C1 segment of cervical spinal cord (tissue), 14 donors: ENCODE results near the gene C1GALT1.
"Not testable (repeated sequence)": the region's sequence is repeated elsewhere in the genome, so short reads cannot be mapped to it uniquely, and the experiment has no call there.

Source experiments
- DNase-seq, 14 donors: peaks; one replicate each; lab custom pipeline; 2025; lab: John Stamatoyannopoulos, UW

Gene C1GALT1

DNA sequence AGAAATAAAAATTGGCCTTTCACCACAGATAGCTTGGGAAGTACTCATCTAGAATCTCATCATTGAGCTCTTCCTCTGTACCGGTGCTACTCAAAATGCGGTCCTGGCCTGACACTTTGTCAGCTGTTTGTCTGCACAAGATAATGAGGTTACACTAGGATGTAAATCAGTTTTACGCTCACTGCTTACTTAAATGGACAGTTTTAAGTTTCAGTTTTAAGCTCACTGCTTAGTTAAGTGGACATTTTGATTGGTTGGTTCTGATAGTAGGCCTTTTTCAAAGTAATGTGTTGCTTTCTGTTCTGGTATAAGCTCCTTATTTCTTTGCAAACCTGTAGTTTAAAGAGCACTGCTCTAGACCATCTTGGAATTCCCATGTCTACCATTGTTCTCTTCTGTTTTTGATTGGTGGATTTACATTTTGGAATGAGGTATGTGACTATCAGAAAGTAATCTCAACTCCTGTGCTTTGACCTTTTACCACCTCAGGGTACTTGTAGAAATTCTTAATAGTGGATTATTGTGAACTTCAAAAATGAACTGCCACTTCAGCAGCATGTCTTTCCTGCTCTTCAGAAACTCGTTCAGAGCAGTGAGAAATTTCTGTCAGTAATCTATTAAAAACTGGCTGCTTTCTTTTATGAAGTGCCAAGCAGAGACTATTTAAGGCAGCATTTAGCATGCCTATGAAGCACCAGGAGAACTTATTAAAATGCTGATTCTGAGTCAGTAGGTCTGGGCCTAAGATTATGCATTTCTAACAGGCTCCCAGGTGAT lies 55.0 kb downstream of the C1GALT1 start:
- DNase-seq, result no peak

DNA sequence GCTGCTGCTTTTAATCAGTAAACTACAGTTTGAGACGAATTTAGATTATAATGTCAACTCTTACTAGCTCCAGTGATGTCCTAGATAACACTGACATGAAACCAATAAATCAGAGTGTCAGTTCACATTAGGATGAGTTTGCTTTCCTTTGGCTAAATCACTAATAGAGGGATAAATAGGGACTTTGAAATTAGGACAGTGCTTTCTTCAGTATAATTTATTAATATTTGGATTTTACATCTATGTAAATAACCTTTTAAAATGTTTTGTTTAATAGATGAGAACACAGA lies 55.6 kb downstream of the C1GALT1 start:
- DNase-seq, result no peak

DNA sequence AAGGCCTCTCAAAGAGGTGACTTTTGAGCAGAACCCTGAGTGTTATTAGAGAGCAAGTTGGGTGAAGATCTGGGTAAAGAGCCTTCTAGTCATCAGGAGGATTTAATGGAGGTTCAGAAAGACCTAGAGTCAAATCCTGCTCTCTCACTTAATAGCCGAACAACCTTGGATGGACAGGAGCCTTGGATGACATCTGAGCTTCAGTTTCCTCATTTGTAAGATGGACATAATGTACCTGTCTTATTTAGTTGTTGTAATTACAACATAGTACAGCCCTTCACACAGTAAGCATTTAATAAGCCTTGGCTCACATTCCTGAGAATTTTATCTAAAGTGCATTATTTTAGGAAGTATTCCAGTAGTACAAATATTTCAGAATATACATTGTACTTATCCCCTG lies 57.0 kb downstream of the C1GALT1 start:
- DNase-seq, result no peak

DNA sequence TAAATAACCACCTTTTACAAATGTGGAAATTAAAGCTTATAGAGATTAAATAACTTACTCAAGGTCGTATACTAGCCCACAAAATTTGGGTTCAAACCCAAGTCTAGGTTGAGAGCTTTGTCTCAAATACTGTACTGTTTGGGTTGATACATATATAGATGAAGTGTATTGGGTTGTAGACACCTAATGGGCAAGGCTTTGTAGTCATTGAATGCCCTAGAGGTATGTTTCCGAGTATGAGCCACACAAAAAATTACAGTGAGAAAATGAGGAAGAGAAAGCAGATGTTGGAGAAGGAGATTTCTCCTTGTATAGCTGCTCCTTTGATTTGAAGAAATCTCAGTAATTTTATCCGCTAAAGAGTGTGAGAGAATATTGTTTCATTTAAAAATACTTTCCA lies 60.6 kb downstream of the C1GALT1 start:
- DNase-seq, result no peak

DNA sequence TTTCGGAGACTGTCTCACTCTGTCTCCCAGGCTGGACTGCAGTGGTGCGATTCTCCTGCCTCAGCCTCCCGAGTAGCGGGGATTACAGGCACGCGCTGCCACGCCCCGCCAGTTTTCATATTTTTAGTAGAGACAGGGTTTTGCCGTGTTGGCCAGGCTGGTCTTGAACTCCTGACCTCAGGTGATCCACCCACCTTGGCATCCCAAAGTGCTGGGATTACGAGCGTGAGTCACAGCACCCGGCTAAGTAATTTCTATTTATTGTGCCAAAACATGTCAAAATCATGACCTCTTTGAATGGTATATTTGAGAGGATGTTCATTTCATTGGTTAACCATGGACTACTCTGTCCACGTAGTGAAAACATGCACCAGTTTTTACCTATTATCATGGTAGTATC lies 62.9 kb downstream of the C1GALT1 start:
- DNase-seq, result not testable (repeated sequence)

DNA sequence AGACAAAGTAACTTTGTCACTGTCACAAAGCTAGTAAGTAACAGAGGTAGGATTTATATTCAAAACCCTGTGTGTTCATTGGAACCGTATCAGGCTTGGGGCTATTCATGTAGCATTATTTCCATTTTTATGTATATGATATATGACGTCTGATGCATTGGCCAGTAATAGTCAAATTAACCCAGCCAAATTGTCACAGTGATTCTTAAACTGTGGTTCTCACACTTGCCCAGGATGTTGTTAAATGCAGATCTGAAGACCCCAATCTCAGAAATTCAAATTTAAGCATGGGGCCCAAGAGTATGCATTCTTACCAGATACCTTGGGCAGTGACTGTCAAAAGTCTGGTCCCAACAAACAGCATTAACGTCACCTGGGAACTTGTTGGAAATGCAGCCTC lies 63.9 kb downstream of the C1GALT1 start:
- DNase-seq, result no peak

DNA sequence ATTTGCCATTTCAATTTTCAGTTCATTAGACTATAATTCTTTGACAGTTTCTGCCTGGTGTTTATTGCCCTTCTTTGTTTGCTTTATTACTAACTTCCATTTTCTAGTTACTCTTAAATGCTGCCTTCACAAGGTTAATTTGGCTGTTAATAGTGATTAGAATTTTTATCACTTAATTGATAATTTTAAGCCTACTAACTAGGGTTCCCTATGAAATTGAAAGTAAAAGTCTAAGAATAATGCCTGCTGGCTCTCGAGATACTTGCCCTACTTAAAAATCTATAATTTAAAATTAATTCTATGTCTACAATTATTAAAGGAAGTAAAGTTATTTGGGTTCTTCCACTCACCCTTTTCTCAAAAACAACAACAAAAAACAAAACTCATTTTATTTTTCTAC lies 65.3 kb downstream of the C1GALT1 start:
- DNase-seq, result no peak

DNA sequence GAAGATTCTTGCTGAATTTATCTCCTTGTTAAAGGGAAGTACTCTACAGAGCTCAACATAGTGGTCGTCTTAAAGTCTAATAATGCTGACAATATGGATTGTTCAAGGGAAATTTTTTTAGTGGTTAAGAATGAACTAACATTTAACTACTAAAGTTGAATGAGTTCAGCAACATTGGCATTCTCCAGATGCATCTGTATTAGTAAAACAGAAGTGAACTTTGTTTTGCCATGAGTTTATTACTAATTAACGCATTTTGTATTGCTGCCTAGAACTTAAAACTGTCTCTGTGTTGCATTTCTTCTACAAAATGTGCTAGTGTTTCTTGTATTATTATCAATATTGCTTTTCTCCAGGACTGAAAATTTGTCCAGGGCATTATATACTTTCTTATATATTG lies 67.5 kb downstream of the C1GALT1 start:
- no peak for DNase-seq

DNA sequence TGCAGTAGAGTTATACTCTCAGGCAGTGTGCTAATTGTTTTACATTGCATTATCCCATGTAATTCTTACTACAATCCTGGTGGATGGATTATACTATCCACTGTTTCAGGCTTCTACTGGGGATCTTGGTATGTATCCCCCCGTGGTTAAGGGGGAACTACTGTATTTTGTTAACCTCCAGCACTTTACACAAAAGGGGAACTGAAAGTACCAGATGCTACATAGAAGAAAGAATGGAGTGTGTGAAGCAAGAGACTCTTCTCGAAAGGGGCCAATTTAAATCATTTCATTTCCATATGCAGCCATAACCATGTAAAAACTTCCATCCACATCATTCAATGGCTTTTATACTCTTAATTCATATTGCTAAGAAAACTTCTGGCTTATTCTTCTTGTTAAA lies 69.4 kb downstream of the C1GALT1 start:
- no peak for DNase-seq

DNA sequence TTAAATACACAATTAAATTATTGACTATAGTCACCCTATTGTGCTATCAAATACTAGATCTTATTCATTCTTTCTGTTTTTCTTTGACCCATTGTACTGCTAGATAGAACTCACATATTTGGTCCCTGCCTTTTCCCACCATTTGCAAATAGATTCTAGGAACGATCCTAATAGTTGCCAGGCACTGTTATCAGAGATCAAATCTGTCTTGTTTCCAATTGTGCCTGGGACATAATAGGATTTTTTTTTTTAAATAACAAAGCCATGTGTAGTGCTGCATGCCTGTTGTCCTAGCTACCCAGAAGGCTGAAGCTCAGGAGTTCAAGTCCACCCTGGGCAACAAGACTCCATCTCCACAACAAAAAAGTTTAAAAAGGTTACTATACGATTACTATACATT lies 72.0 kb downstream of the C1GALT1 start:
- no peak for DNase-seq

DNA sequence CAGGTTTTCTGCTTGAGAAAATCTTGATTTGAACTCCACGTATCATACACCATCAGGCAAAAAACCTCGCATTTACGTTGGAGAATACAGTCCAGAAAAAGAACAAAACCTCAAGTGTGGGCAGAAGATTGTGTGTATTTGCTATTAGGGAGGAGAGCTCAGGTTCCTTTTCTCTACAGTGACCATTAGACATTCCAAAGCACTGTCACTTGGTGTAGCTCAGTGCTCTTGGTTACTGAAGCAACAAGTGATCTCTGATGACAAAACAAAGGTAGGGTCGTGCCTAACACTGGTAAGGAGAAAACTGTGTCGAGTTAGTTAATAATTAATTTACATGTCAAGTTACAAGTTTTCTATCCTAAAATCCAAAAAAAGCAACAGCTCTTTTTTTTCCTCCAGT lies 72.6 kb downstream of the C1GALT1 start:
- DNase-seq, result no peak

DNA sequence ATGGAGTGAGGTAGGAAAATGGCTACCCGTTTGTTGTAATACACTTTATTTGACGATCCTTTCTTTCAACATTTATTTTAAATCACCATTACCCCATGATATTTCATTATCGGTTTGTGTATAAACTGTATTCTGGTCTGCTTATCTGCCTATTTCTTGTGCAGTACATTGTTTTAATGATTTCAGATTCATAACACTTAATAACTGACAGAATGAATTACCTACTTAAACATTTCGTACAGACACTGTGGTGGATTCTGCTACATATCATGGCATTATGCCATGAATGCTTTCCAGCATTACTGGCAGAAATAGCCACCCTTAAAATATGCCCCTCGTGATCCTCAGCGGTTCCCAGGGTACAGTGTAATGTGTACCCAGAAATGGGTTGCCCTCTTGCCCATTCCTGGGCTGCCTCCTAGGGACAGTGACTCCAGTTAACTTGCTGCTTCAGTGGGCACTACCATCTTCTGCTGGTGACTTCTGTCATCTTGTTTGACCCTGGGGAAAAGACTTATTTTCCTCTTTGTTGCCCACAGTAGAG lies 74.5 kb downstream of the C1GALT1 start:
- no peak for DNase-seq

DNA sequence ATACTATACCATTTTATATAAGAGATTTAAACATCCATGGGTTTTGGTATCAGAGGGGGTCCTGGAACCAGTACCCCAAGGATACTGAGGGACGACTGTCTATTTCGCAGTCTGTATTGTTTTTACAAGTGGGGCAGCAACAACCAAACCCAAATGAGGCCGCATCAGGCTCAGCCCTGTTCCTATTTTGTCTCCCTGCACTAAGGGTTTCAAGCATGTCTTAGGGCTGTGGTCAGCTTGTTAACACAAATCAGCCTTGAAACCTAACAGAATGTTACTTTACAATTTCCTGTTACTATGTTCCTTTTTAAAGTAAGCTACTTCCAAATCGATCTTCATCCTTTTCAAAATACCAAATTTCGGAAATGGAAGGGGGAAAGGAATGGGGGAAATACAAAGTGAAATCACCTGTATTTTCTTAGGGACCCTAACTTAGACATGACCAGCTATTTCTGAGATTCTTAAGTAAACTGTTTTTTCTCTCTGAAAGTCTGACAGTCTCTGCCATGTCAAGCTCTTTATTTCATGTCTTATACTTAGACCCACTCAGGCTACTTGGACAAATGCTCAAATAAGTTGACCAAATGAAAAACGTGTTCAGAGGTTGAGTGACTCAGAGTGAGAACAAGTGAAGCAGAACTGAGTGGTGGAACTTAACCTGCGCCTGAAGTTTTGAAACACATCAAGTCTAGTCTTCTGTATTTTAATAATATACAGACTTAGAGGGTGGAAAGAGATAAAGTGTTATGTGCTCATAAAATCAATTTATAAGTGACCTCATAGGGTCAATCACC lies 75.8 kb downstream of the C1GALT1 start:
- no peak for DNase-seq

DNA sequence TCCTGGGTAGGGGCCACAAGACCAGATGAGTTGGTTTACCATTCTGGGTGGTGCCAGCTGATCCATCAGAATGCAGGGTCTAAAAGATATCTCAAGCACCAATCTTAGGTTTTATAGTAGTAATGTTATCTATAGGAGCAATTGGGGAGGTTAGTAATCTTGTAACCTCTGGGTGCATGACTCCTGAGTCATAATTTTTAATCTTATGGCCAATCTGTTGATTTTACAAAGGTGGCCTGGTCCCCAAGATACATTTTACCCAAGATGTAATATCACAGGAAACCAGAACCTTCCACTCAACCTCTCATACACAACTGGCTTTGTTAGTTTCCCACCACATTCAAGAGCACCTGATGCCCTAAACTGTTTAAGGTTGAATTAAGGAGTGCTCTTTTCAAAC lies 79.5 kb downstream of the C1GALT1 start:
- DNase-seq, result no peak

DNA sequence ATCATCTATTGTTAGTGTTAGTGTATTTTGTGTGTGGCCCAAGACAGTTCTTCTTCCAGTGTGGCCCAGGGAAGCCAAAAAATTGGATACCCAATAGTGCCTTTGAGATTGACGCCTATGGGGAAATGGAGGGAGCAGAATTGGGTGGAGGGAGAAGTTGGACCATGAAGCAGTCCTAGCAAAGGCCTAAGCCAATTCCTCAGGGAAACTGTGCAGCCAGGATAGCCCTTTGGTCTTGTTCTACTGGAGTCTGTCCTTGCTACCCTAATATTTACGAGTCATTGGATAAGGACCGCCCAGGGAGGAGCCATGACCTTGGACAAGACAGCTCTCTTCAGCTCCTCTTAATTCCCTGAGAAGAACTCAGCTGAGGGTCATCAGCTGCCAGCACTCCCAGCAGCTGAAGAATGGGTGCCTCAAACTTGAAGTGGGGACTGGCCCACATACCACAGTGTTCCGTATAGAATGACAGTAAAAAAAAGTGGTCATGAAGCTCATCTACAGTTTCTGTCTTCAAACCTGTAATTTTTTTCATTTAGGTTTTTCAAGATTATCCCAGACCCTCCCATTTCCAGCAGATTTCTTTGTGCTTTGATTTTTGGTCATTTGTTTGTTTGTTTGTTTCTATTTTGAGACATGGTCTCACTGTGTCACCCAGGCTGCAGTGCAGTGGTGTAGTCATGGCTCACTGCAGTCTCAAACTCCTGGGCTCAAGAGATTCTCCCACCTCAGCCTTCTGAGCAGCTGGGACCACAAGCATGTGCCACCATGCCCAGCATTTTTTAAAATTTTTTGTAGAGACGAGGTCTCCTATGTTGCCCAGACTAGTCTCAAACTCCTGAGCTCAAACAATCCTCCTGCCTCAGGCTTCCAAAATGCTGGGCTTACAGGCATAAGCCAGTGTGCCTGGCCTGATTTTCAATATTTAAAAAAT lies 81.2 kb downstream of the C1GALT1 start:
- DNase-seq, result no peak

DNA sequence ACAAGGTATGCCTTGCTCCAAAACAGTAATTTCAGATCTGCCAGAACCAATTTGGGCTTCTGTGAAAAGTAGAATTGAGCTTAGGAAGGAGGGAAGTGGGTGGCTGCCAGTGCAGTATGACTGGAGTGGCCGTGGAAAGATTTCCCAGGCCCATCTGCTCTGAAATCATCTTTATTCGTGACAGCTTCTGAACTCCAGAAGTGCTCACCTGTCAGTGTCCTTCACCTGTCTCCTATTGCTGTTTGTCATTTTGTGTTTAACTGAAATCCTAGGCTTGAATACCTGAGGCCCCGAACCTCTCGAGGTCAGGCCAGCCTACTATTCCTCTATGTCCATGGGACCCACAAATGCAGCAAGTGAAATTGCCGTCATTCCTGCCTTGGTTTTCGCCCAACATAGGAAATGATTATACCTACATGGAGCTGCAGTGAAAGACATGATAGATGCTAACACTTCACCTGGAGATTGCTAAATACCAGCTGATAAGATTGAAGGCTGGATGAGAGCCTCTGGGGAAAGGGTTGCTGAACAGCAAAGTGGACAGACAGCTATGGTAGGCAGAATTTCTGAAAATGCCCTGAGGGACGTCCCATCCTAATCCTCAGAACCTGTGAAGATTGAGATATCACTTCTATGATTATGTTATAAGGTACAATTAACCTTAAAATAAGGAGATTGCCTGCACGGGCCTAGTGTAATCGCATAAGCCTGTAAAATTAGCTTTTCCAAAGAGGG lies 82.1 kb downstream of the C1GALT1 start:
- DNase-seq, result no peak

DNA sequence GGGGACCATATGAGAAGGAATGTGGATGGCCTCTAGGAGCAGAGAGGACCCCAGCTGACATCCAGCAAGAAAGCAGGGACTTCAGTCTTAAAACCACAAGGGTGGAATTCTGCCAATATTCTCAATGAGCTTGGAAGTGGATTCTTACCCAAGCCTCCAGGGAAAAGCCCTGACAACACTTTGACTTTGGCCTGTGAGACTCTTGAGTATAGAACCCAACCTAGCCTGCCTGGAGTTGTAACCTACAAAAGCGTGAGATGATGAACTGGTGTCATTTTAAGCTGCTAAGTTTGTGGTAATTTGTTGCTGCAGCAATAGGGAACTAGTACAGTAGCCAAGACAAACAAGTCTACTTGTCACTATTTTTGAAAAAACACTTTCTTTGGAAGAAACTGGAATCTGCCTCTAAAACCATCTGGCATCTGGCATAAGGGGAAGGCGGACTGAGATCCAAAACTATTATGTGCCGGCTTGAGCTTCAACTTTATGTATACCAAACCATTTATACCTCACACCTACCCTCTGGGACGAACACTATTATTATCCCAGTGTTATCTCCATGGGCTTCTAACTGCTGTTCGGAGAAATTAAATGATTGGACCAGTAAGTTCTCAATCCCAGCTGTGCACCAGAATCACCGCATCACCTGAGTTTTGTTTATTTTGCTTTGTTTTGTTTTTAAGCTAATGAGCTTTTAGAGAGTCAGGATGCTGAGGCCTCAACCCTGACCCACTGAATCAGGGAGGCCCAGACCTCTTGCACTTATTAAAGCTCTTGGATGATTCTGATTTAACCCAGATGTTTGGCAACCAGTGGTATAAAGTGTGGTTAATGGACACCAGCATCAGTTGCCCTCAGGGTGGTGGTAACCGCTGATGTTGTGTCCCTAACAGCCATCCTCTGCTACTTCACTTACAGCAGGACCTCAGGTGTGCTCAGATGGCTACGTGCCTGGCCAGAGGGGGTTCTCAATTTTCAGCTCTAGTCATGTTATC lies 83.0 kb downstream of the C1GALT1 start:
- no peak for DNase-seq

DNA sequence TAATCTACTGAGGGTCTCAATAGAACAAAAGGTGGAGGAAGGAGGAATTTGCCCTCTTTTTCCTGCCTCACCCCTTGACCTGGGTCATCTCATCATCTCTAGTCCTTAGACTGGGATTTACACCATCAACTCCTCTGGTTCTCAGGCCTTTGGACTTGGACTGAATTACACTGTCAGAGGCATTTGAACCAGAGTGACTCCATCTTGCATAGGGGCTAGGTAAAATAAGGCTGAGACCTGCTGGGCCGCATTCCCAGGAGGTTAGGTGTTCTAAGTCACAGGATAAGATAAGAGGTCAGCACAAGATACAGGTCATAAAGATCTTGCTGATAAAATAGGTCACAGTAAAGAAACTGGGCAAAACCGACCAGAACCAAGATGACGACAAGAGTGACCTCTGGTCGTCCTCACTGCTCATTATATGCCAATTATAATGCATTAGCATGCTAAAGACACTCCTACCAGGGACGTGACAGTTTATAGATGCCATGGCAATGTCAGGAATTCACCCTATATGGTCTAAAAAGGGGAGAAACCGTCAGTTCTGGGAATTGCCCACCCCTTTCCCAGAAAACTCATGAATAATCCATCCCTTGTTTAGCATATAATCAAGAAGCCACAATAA lies 84.0 kb downstream of the C1GALT1 start:
- no peak for DNase-seq

DNA sequence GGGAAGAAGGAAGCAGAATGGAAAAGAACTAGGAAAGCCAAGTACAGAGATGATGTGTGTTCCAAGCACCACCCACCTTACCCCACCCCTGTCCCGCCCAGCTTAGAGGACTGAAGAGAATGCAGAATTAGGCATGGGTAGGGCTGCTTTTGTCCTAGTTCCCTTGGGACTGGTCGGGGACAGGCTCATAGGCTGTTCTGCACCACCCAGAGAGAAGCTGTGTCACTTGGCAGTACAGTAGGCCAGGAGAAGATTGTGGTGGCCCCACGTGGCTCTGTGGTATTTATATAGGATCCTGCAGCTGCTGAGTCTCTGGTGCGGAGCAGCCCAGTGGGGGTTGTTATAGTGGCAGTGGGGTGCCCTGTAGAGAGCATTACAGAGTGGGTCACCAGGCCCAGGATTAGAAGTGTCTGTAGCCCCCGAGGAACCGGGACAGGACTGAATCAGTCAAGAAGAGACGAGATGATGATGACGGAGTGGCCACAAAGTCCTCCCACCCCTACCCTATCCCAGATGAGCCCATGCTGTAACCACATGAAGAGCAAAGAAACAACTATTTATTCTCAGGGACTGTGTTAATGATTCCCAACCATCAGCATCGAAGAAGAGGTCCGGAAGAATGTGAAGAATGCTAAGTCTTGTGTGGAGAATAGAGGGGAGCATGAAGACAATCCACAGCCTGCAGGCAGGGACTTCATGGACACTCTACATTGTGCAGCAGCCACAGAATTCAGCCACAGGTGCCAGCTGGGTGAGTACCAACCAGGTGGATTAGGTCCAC lies 88.9 kb downstream of the C1GALT1 start:
- no peak for DNase-seq
